ENCODE data around the gene GKN1. TPM values are rescaled to one million over a fixed set of nuclear protein-coding genes. Genes with fewer than 3 reads are reported as not detected.
"Not testable (repeated sequence)": the region's sequence is repeated elsewhere in the genome, so short reads cannot be mapped to it uniquely, and the experiment has no call there.

GKN1 gene
- total RNA-seq, 1 donor from 2014 or later, result not detected

DNA sequence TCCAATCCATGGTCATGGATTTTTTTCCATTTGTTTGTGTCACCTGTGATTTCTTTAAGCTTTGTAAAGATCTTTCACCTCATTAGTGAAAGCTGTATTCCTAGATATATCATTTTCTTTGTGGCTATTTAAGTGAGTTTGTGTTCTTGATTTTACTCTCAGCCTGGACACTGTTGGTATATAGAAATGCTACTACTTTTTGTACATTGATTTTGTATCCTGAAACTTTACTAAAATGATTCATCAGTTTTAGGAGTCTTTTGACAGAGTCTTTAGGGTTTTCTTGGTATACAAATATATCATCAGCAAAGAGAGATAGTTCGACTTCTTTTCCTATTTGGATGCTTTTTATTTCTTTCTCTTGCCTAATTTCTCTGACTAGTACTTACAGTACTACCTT, 34.1 kb upstream of the GKN1 start:
- intact Hi-C loops (cut with micrococcal nuclease), result loop anchor here (5.0 kb wide), 1 partner anchor 72 kb away; the partner anchor contains the start of gene ANTXR1
- peaks cover 4% of the 10 kb centered on the region for H3K4me1 Mint-ChIP-seq (ENCODE audit: low read depth)
- no peak overlapping the region for H3K27ac Mint-ChIP-seq
- no peak overlapping the region for H3K4me3 Mint-ChIP-seq (ENCODE audit: low read depth)
- H3K9me3 Mint-ChIP-seq, result no peaks in the 10 kb centered on the region
- peaks cover 58% of the 10 kb centered on the region for H3K27me3 Mint-ChIP-seq (ENCODE audit: low read depth)
- no peaks in the 10 kb centered on the region for H3K36me3 Mint-ChIP-seq (ENCODE audit: low read depth)
- DNase-seq (ENCODE audit: low spot score), result no peak

DNA sequence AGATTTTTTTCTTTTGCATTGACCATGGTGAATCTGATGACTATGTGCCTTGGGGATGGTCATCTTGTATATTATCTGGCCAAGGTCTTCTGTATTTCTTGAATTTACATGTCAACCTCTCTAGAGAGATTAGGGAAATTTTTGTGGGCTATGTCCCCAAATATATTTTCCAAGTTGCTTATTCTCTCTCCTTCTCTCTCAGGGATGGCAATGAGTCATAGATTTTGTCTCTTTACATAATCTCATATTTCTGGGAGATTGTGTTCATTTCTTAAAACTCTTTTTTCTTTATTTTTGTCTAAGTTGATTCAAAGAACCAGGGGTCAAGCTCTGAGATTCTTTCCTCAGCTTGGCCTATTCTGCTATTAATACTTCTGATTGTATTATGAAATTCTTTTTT, 31.6 kb upstream of the GKN1 start:
- H3K27me3 Mint-ChIP-seq (ENCODE audit: low read depth), result peaks cover 60% of the 10 kb centered on the region
- H3K4me1 Mint-ChIP-seq (ENCODE audit: low read depth), result peaks cover 4% of the 10 kb centered on the region
- H3K4me3 Mint-ChIP-seq (ENCODE audit: low read depth), result no peak overlapping the region
- no peaks in the 10 kb centered on the region for H3K36me3 Mint-ChIP-seq (ENCODE audit: low read depth)
- H3K9me3 Mint-ChIP-seq, result no peaks in the 10 kb centered on the region
- no peak overlapping the region for H3K27ac Mint-ChIP-seq
- DNase-seq (ENCODE audit: low spot score), result no peak
- intact Hi-C loops (cut with micrococcal nuclease), result loop anchor here (2.0 to 5.0 kb wide), 2 partner anchors 69 to 364 kb away; partner anchors contain the start of gene ANTXR1

DNA sequence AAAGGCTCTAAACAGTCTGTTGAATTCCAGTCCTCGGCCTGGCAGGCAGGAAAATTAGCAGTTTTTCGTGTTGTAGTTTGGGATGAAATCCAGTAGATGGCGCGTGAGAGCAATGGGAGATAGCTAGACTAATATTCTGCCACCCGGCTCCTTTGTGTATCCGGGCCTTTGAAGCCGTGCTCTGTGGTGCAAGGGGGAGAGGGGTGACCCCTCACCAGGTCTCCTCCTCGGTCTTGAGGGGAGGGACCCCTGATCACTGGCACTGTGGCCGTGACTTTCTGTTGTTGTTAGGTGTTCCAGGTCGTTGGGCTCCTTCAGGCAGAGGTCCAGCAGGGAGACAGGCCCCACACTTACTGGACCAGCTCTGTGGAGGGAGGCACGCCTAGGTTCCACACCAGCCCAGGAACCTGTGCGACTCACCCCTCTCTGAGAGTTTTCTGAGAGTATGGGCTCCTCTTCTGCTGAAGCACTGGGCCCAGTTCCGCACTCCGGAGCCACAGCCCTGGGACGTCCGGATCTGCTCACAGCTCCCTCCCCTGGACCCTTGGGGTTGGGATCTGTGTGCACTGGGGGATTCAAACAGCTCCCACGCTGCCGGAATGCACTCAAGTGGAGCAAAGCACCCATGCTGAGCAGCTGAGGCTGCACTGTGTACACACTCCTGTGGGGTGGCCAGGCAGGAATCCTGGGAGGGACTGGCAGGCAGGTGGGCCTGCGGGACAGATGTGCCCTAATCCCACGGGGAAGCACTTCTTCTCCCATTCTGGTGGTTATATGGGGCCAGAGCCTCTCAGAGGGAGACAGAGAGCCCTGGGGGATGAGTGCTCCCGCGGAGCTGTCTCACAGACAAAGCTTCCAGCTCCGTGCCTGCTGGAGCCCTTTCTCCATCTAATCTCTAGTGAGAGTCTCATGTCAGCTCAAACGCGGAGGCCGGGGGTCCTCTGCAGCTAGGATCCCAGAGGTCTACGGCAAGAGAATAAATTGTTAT, 30.6 kb upstream of the GKN1 start:
- peaks cover 4% of the 10 kb centered on the region for H3K4me1 Mint-ChIP-seq (ENCODE audit: low read depth)
- no peaks in the 10 kb centered on the region for H3K36me3 Mint-ChIP-seq (ENCODE audit: low read depth)
- intact Hi-C loops (cut with micrococcal nuclease), result loop anchor here (2.0 to 5.0 kb wide), 2 partner anchors 68 to 363 kb away; partner anchors contain the start of gene ANTXR1
- H3K9me3 Mint-ChIP-seq, result no peaks in the 10 kb centered on the region
- DNase-seq (ENCODE audit: low spot score), result peak; percentile 35
- H3K4me3 Mint-ChIP-seq (ENCODE audit: low read depth), result no peak overlapping the region
- no peak overlapping the region for H3K27ac Mint-ChIP-seq
- peaks cover 59% of the 10 kb centered on the region for H3K27me3 Mint-ChIP-seq (ENCODE audit: low read depth)

DNA sequence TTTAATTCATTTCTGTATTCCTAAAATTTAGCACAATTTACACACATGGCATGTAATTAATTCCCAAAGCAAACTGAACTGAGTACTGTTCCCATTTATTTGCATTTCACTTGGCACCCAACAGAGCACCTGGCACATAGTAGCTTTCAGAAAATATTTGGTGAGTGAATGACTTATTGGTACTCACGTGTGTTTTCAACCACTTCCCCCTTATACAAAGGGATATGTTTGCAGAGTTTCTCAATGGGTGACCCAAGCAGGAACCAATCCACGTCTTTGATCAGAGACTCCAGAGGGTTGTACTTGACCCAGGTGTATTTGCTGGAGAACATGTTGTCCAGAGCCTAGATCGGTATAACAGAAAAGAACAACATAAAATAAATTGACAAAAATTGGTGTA, 28.3 kb upstream of the GKN1 start:
- intact Hi-C loops (cut with micrococcal nuclease), result no loop called here
- Mint-ChIP-seq H3K4me3 (ENCODE audit: low read depth) (no peak overlapping the region), H3K36me3 (ENCODE audit: low read depth) (no peaks in the 10 kb centered on the region), H3K27ac (no peak overlapping the region), H3K4me1 (ENCODE audit: low read depth) (peaks cover 2% of the 10 kb centered on the region), H3K9me3 (no peaks in the 10 kb centered on the region), H3K27me3 (ENCODE audit: low read depth) (peaks cover 50% of the 10 kb centered on the region)
- no peak for DNase-seq (ENCODE audit: low spot score)

DNA sequence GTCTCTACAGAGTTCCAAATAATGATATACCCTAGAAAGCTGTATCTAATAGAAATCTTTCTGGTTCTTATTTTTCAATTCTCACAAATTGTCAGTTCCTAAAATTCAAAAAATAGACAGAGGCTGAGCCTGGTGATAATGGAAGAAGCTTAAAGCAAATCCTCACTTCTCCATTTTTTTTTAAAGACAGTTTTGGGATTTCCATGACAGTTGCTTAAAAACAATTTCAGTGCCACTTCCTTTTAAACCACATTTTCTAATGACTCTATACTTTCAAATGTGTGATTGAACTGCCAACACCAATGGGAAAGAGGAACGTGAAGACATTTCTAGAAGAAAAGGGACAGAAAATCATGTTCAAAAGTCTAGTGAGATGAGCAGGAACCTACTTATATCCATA, 25.7 kb upstream of the GKN1 start:
- Mint-ChIP-seq H3K4me1 (ENCODE audit: low read depth) (no peaks in the 10 kb centered on the region), H3K27ac (no peak overlapping the region), H3K27me3 (ENCODE audit: low read depth) (peaks cover 44% of the 10 kb centered on the region), H3K4me3 (ENCODE audit: low read depth) (no peak overlapping the region), H3K36me3 (ENCODE audit: low read depth) (no peaks in the 10 kb centered on the region), H3K9me3 (no peaks in the 10 kb centered on the region)
- intact Hi-C loops (cut with micrococcal nuclease), result no loop called here
- no peak for DNase-seq (ENCODE audit: low spot score)

DNA sequence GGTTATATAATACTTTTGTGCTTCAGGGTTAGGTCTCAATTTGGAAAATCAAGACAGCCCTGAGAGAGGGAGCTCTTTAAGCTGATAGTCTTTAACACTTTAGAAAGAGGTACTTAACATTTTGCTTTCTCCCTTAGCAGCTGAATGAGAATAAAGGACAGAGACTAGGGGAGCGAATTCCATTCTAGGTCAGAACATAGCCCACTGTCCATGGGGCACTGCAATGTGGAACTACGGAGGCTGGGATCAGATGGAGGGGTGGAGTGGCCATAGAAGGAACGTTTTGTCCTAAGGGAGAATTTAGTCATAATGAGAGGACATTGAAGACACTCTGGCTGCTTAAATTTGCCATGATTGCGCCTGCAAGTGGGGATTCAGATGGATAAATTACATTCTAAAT, 22.5 kb upstream of the GKN1 start:
- Mint-ChIP-seq H3K4me1 (ENCODE audit: low read depth) (no peaks in the 10 kb centered on the region), H3K27me3 (ENCODE audit: low read depth) (peaks cover 40% of the 10 kb centered on the region), H3K27ac (no peak overlapping the region), H3K9me3 (no peaks in the 10 kb centered on the region), H3K36me3 (ENCODE audit: low read depth) (no peaks in the 10 kb centered on the region), H3K4me3 (ENCODE audit: low read depth) (no peak overlapping the region)
- no peak for DNase-seq (ENCODE audit: low spot score)
- intact Hi-C loops (cut with micrococcal nuclease), result no loop called here

DNA sequence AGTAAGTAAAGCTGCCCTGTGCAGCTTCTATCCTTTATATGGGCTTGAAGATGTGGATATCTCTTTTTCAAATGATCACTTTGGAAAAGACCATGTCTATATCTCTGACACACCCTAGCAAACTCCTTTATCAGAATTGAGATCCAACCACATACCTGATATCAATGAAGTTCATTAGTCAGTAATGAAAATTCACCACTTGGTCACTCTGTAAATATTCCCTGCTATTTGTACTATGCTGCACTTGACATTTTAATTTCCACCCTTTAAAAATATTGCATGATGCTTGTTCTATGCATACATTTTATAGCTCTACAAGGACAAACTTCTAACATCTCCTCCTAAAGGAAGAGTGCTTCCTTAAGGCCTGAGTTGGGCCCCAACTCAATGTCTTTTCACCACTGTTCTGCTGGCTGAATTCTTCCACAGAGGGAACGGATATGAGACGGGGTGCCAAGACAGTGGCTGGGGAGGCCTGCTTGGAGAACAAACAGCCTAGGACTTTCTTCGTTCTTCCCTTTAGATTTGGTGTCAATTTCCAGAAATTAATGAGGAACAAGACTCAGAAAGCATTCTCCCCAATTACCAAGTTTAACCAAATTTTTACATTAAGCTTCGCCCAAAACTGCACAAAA, 21.4 kb upstream of the GKN1 start, which contains the start of gene GKN2:
GKN2 (minus strand) TSS at position 7 of the 635 bp plus-strand sequence. CDS start 32 bp downstream, outside the sequence.
- Mint-ChIP-seq H3K27me3 (ENCODE audit: low read depth) (peaks cover 42% of the 10 kb centered on the region), H3K9me3 (no peaks in the 10 kb centered on the region), H3K36me3 (ENCODE audit: low read depth) (no peaks in the 10 kb centered on the region), H3K4me1 (ENCODE audit: low read depth) (no peaks in the 10 kb centered on the region), H3K27ac (no peak within 1 kb of the TSS), H3K4me3 (ENCODE audit: low read depth) (no peak within 1 kb of the TSS)
- no peak for DNase-seq (ENCODE audit: low spot score)
- intact Hi-C loops (cut with micrococcal nuclease), result no loop called here

DNA sequence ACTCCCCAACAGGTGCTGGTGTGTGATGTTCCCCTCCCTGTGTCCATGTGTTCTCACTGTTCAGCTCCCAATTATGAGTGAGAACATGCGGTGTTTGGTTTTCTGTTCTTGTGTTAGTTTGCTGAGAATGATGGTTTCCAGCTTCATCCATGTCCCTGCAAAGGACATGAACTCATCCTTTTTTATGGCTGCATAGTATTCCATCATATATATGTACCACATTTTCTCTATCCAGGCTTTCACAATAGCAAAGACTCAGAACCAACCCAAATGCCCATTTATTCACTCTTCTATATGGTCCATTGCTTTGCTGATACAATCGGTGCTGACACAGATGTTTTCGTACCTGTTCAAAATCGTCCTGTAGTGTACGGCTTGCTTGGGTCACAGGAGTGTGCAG, 19.0 kb upstream of the GKN1 start:
- H3K4me3 Mint-ChIP-seq (ENCODE audit: low read depth); H3K27ac Mint-ChIP-seq; H3K36me3 Mint-ChIP-seq (ENCODE audit: low read depth); intact Hi-C loops (cut with micrococcal nuclease); H3K9me3 Mint-ChIP-seq; DNase-seq (ENCODE audit: low spot score); H3K4me1 Mint-ChIP-seq (ENCODE audit: low read depth): not testable (repeated sequence)
- H3K27me3 Mint-ChIP-seq (ENCODE audit: low read depth), result peaks cover 40% of the 10 kb centered on the region

DNA sequence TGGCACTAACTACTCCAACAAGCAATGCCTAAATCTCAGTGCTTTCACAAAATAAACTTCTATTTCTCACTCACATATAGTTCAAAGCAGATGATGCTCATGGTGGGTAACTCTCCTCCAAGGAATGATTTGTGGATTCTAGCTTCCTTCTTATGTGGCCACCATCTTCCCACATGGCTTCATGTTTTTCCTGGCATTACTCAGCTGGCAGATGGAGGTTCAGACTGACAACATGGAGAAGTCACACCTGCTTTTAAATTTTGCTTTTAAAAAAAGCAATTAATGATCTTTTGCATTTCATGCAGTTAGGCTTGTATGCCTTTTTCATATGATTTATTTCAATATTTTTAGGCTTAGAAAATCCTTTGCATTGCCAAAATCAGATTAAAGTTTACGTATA, 15.4 kb upstream of the GKN1 start:
- H3K4me1 Mint-ChIP-seq (ENCODE audit: low read depth), result no peaks in the 10 kb centered on the region
- H3K27me3 Mint-ChIP-seq (ENCODE audit: low read depth), result peaks cover 36% of the 10 kb centered on the region
- H3K27ac Mint-ChIP-seq, result no peak overlapping the region
- intact Hi-C loops (cut with micrococcal nuclease), result no loop called here
- no peak for DNase-seq (ENCODE audit: low spot score)
- no peak overlapping the region for H3K4me3 Mint-ChIP-seq (ENCODE audit: low read depth)
- no peaks in the 10 kb centered on the region for H3K36me3 Mint-ChIP-seq (ENCODE audit: low read depth)
- no peaks in the 10 kb centered on the region for H3K9me3 Mint-ChIP-seq

DNA sequence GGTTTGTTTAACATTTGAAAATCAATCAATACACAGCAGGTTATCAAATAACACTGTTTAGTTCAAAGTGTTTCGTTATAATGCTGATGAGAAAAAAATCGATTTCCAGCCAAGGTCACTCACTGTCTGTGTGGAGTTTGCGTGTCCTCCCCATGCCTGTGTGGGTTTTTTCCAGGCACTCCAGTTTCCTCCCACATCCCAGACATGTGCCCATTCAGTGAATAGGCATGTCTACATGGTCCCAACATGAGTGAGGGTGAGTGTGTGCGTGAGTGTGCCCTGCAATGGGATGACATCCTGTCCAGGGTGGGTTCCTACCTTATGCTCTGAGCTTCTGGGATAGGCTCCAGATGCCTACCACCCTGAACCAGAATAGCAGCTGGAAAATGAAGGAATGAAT, 13.1 kb upstream of the GKN1 start:
- DNase-seq (ENCODE audit: low spot score), result no peak
- Mint-ChIP-seq H3K36me3 (ENCODE audit: low read depth) (no peaks in the 10 kb centered on the region), H3K4me1 (ENCODE audit: low read depth) (no peaks in the 10 kb centered on the region), H3K27me3 (ENCODE audit: low read depth) (peaks cover 39% of the 10 kb centered on the region), H3K27ac (no peak overlapping the region), H3K9me3 (no peaks in the 10 kb centered on the region), H3K4me3 (ENCODE audit: low read depth) (no peak overlapping the region)
- intact Hi-C loops (cut with micrococcal nuclease), result no loop called here

DNA sequence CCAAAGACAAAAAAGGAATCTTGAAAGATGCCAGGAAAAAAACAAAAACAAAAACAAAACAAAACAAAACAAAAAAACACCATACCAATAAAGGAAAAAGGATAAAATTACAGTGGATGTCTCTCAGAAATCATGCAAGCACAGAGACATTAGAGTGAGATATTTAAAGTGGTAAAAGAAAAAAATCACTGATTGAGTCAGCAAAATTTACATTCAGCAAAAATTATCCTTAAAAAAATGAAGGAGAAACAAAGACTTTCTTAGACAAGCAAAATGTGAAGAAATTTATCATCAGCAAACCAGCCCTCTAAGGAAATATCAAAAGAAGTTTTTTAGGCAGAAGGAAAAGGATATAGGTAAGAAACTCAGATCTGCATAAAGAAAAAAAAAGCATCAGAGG, 10.2 kb upstream of the GKN1 start:
- DNase-seq (ENCODE audit: low spot score), result no peak
- Mint-ChIP-seq H3K36me3 (ENCODE audit: low read depth) (no peaks in the 10 kb centered on the region), H3K27me3 (ENCODE audit: low read depth) (peaks cover 32% of the 10 kb centered on the region), H3K9me3 (no peaks in the 10 kb centered on the region), H3K27ac (no peak overlapping the region), H3K4me3 (ENCODE audit: low read depth) (no peak overlapping the region), H3K4me1 (ENCODE audit: low read depth) (no peaks in the 10 kb centered on the region)
- intact Hi-C loops (cut with micrococcal nuclease), result no loop called here

DNA sequence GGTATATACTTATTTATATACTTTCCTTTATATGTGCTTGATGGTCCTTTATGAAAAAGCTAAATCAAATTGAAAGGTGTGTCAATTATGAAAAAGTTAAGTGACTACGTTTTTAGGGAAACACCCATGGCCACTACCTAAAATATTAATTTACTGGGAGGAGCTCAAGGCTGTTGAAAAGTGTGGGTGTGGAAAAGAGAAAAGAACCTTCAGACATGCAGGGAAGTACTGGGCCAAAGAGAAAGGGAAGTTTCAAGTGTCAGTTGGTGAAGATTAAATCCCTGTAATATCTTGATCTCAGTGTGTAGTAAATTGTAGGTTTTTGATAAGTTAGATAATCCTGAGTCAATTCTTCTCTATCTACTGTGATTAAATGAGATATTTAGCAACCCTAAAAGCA, 6.2 kb upstream of the GKN1 start:
- Mint-ChIP-seq H3K4me3 (ENCODE audit: low read depth) (no peak overlapping the region), H3K36me3 (ENCODE audit: low read depth) (no peaks in the 10 kb centered on the region), H3K9me3 (no peaks in the 10 kb centered on the region), H3K27me3 (ENCODE audit: low read depth) (peaks cover 22% of the 10 kb centered on the region), H3K27ac (no peak overlapping the region), H3K4me1 (ENCODE audit: low read depth) (no peaks in the 10 kb centered on the region)
- intact Hi-C loops (cut with micrococcal nuclease), result no loop called here
- no peak for DNase-seq (ENCODE audit: low spot score)

Measured in activated T-helper 2 cell treated with anti-CD3 and anti-CD28 coated beads, Interferon-gamma antibody, Interleukin-2, Interleukin-4, amounts not matched to agents 10 μg/mL and 5 μg/mL and 100 μg/mL, durations not matched to agents 14 hours and 24 hours and 36 hours (primary cell).